Measurements from ENCODE around the gene SACM1L. TPM values are rescaled to one million over a fixed set of nuclear protein-coding genes. Genes with fewer than 3 reads are reported as not detected.

The SACM1L gene
- total and polyA plus RNA-seq, 2 experiments from 2014 or later: 28.1 to 61.6 TPM

DNA sequence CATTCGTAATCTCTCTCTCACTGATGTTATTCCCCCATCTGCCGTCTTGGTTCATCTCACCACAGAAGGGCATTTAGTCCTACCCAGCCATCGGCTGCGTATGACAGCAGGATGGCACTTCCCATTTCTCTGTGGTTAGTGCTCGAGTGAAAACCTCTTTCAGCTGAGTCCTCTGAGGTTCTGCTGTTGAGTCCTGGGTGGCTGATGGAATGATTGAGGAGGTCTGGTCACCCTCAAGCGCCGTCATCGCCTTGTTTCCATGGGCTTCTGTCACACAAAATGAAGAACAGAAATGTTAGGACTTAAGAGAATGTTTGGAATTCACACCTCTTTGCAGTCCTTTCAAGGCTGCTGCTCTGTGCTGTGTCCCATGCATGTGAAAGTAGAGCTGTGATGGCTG lies 9.4 kb upstream of the SACM1L start:
- H3K79me2 ChIP-seq: no peaks in the 10 kb centered on the region
- no peak overlapping the region for H2AFZ ChIP-seq
- no peaks in the 10 kb centered on the region for H3K9me3 ChIP-seq (ENCODE audit: low read depth)
- H3K36me3 ChIP-seq (replicated peaks; ENCODE audit: insufficient read depth, low read depth): no peaks in the 10 kb centered on the region
- H3K4me2 ChIP-seq: no peak overlapping the region
- no peaks in the 10 kb centered on the region for H3K9me2 ChIP-seq (replicated peaks; ENCODE audit: insufficient read depth)
- H3K27me3 ChIP-seq: no peaks in the 10 kb centered on the region
- 58% methylated on average over 8 of the region's 8 CpGs for WGBS (ENCODE audit: low lambda C conversion rate, missing lambda C conversion rate)
- H3K4me3 ChIP-seq: no peak overlapping the region
- DNase-seq (ENCODE audit: low spot score): no peak
- H3K27ac ChIP-seq: peak overlapping the region; percentile 7
- H3K4me1 ChIP-seq (ENCODE audit: insufficient read depth): peaks cover 39% of the 10 kb centered on the region
- no peak for TF ChIP-seq EZH2 (IDR thresholded peaks at IDR 0.05; ENCODE audit: borderline replicate concordance)
- H4K20me1 ChIP-seq (ENCODE audit: insufficient read depth, poor library complexity, severe bottlenecking): no peaks in the 10 kb centered on the region

DNA sequence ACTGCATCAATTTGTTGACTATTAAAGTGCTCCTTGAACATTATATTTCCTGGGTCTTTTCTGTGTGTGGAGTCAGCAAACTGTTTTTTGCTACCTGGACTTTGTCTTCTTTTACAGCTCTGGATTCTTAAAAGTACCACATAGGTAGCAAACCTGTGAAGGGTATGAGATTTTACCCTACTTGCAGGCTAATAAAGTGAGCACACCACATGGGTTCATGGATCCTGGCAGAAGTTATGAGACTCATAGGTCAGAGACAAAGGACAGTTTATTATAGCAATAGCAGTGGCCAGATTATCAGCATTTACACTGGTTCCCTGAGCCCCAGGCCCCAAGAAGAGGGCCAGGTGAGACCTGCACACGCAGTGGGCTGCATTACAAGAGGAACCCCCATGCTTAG lies 8.0 kb upstream of the SACM1L start:
- Histone ChIP-seq H3K9me3 (ENCODE audit: low read depth) (no peaks in the 10 kb centered on the region), H2AFZ (no peak overlapping the region), H3K79me2 (no peaks in the 10 kb centered on the region), H3K9me2 (replicated peaks; ENCODE audit: insufficient read depth) (no peaks in the 10 kb centered on the region), H3K4me1 (ENCODE audit: insufficient read depth) (peaks cover 39% of the 10 kb centered on the region), H3K27ac (peak overlapping the region; percentile 54), H3K36me3 (replicated peaks; ENCODE audit: insufficient read depth, low read depth) (no peaks in the 10 kb centered on the region), H4K20me1 (ENCODE audit: insufficient read depth, poor library complexity, severe bottlenecking) (no peaks in the 10 kb centered on the region), H3K27me3 (no peaks in the 10 kb centered on the region), H3K4me3 (no peak overlapping the region), H3K4me2 (no peak overlapping the region)
- TF ChIP-seq, protein P1, sequence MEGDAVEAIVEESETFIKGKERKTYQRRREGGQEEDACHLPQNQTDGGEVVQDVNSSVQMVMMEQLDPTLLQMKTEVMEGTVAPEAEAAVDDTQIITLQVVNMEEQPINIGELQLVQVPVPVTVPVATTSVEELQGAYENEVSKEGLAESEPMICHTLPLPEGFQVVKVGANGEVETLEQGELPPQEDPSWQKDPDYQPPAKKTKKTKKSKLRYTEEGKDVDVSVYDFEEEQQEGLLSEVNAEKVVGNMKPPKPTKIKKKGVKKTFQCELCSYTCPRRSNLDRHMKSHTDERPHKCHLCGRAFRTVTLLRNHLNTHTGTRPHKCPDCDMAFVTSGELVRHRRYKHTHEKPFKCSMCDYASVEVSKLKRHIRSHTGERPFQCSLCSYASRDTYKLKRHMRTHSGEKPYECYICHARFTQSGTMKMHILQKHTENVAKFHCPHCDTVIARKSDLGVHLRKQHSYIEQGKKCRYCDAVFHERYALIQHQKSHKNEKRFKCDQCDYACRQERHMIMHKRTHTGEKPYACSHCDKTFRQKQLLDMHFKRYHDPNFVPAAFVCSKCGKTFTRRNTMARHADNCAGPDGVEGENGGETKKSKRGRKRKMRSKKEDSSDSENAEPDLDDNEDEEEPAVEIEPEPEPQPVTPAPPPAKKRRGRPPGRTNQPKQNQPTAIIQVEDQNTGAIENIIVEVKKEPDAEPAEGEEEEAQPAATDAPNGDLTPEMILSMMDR (IDR thresholded peaks at IDR 0.05; ENCODE audit: poor library complexity): no peak
- TF ChIP-seq EZH2 (IDR thresholded peaks at IDR 0.05; ENCODE audit: borderline replicate concordance) (no peak), EZH2phosphoT487 (IDR thresholded peaks at IDR 0.05; ENCODE audit: low read depth, severe bottlenecking, unreplicated experiment) (no peak)
- WGBS (ENCODE audit: low lambda C conversion rate, missing lambda C conversion rate): 80% methylated on average over 1 of the region's 1 CpG
- no peak for DNase-seq (ENCODE audit: low spot score)

DNA sequence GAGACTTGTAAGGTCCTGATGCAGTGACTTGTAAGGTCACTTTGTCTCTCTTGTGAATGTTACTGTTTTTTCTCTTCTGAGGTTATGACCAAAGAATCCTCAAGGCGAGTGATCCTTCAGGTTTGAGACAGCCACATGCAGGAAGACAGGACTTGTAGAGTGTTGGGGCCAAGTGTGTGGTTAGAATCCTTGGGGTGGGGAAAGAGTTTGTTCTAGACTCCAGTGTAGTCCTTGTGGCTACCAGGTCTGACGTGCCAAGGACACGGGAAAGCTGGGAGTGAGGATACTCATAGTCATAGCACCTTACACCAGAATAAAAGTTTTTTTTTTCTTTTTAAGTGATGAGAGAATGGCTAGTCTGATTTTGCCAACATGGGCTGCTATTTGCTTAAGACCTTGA lies 7.3 kb upstream of the SACM1L start:
- H3K4me3 ChIP-seq: no peak overlapping the region
- H3K27me3 ChIP-seq: no peaks in the 10 kb centered on the region
- H3K4me1 ChIP-seq (ENCODE audit: insufficient read depth): peaks cover 36% of the 10 kb centered on the region
- H3K36me3 ChIP-seq (replicated peaks; ENCODE audit: insufficient read depth, low read depth): no peaks in the 10 kb centered on the region
- H3K9me2 ChIP-seq (replicated peaks; ENCODE audit: insufficient read depth): no peaks in the 10 kb centered on the region
- H3K4me2 ChIP-seq: no peak overlapping the region
- WGBS (ENCODE audit: low lambda C conversion rate, missing lambda C conversion rate): 96% methylated on average over 3 of the region's 3 CpGs
- peak overlapping the region; percentile 54 for H3K27ac ChIP-seq
- H2AFZ ChIP-seq: no peak overlapping the region
- no peak for DNase-seq (ENCODE audit: low spot score)
- TF ChIP-seq EZH2 (IDR thresholded peaks at IDR 0.05; ENCODE audit: borderline replicate concordance) (no peak), EZH2phosphoT487 (IDR thresholded peaks at IDR 0.05; ENCODE audit: low read depth, severe bottlenecking, unreplicated experiment) (no peak)
- H3K79me2 ChIP-seq: no peaks in the 10 kb centered on the region
- no peaks in the 10 kb centered on the region for H3K9me3 ChIP-seq (ENCODE audit: low read depth)
- no peaks in the 10 kb centered on the region for H4K20me1 ChIP-seq (ENCODE audit: insufficient read depth, poor library complexity, severe bottlenecking)

DNA sequence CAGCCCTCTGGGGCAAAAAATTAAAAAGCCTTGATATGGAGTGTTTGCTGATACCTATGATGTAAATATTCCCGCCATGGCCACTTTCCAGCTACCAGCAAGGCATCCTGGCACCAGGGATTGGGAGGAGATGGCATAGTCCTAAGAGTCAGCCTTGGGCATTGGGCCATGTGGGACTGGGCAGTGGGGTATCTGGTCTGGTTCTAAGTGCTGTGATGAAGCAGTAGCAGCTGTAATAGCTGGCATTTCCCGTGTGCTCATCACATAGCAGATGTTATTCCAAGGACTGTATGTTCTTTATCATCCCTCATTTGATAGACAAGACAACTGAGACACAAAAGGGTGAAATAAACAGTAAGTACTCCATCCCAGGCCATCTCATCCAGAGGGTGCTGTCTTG lies 6.9 kb upstream of the SACM1L start:
- no peak for DNase-seq (ENCODE audit: low spot score)
- Histone ChIP-seq H3K4me2 (no peak overlapping the region), H3K9me3 (ENCODE audit: low read depth) (no peaks in the 10 kb centered on the region), H3K4me3 (no peak overlapping the region), H2AFZ (no peak overlapping the region), H3K79me2 (no peaks in the 10 kb centered on the region), H3K9me2 (replicated peaks; ENCODE audit: insufficient read depth) (no peaks in the 10 kb centered on the region), H3K27me3 (no peaks in the 10 kb centered on the region), H3K36me3 (replicated peaks; ENCODE audit: insufficient read depth, low read depth) (no peaks in the 10 kb centered on the region), H3K4me1 (ENCODE audit: insufficient read depth) (peaks cover 33% of the 10 kb centered on the region), H3K27ac (peak overlapping the region; percentile 54), H4K20me1 (ENCODE audit: insufficient read depth, poor library complexity, severe bottlenecking) (no peaks in the 10 kb centered on the region)
- WGBS (ENCODE audit: low lambda C conversion rate, missing lambda C conversion rate): 100% methylated on average over 2 of the region's 2 CpGs
- TF ChIP-seq EZH2phosphoT487 (IDR thresholded peaks at IDR 0.05; ENCODE audit: low read depth, severe bottlenecking, unreplicated experiment): no peak
- no peak for TF ChIP-seq EZH2 (IDR thresholded peaks at IDR 0.05; ENCODE audit: borderline replicate concordance)
- TF ChIP-seq, protein P1 (IDR thresholded peaks at IDR 0.05; ENCODE audit: poor library complexity): no peak
